ENCODE data around the gene AK8.
A peak's percentile ranks its signal among the peaks of the same experiment; 100 is the strongest.

Gene AK8

DNA sequence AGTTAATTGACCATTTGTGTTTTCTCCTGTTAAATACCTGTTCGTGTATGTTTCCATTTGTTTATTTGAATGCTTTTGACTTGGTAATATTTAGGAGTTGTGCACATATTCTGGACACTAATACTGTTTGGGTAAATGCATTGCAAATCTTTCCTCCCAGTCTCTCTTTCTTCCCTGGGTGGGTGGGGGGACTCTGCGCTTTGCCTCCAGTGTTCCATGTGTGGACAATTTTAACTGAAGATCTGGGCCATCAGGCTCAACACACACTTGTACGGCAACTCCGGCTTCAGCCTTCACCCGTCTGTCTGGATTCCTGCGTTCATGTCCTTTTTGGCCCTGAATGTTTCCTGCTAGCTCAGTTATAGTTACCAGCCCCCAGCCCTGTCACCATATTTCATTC lies 167.8 kb downstream of the AK8 start:
- no peak for DNase-seq

DNA sequence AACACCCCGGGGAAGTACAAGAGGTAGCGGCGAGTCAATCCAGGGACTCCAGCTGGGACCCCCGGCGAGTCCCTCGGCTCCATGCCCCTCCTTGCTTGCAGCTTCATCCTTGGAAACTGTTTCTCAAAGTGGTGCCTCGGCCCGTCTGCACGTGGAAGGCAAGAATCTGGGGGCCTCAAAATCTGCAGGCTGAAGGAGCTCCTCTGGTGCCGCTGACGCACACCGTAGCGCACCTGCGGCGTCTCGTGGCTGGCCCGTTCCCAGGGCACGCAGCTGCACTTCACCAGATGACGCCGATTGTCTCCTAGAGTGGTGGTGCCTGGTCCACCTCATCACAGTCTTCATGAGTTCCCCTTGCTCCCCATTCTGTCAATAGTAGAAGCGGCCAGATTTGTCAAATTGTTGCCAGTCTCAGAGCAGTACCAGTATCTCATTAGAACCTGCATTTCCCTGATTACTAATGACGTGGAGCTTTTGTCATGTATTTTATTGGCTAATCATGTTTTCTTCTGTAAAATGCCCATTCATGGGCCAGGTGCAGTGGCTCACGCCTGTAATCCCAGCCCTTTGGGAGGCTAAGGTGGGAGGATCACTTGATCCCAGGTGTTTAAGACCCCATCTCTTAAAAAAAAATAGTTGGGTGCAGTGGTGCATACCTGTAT lies 169.2 kb downstream of the AK8 start:
- no peak for DNase-seq

DNA sequence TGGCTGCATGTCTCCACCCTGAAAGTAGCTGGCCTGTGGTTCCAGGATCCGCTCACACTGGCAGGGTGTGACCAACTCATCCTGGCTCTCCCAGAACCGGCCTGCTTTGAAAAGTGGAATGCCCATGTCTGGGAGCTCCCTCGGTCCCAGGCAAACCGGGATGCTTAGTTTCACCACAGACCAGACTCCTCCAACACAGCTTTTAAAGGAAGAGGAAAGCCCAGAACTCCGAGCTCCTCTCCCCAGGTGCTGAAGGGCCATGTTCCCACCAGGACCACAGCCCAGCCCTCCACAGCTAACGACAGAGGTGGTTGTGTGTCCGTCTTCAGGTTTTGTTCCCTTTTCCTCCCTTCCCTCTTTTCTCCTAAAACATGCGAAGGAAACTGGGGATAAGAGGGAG lies 169.8 kb downstream of the AK8 start:
- DNase-seq = no peak

GRCh38 chr9:132703336-132703735 lies 174.7 kb downstream of the AK8 start:
- peak; percentile 79 for DNase-seq

- DNase-seq = no peak
Observed at GRCh38 chr9:132702254-132702653, 175.8 kb downstream of the AK8 start.

GRCh38 chr9:132699956-132700355 lies 178.1 kb downstream of the AK8 start:
- DNase-seq = no peak

DNA sequence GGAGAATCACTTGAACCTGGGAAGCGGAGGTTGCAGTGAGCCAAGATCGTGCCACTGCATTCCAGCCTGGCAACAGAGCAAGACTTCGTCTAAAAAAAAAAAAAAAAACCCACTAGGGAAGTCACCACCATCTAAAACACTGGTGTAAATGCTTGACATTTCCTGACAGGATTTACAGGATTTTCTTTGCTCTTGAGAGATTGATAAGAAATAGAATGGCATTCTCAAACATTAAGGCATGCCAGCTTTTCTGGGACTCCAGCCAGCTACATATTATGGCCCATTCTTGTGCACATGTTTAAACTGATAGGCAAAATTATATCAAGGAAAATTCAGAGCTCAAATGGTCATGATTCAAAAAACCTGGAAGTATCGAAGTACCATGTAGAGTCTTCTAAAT lies 179.1 kb downstream of the AK8 start:
- DNase-seq = no peak

GRCh38 chr9:132697230-132697629 lies 180.9 kb downstream of the AK8 start:
- DNase-seq = no peak

- peak; percentile 39 for DNase-seq
Observed at GRCh38 chr9:132694144-132694543, 183.9 kb downstream of the AK8 start.

DNA sequence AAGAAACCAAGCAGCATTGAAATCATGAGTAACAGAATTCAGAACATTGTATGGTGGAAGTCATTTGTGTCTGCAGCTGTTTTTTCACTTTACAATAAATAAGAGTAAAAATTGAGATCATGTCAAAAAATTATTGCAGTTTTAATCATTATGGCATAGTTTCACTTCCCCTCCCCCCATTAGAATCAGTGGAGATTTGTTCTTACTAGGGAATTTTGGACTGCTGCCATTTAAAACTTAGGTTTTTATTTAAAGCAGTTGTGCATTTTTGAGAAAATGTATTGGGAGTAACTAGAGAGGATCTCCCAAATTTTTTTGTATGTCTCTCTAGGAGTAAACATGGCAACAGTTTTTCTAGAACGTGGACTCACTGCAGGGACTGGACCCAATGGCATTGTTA lies 187.4 kb downstream of the AK8 start:
- DNase-seq = no peak

DNA sequence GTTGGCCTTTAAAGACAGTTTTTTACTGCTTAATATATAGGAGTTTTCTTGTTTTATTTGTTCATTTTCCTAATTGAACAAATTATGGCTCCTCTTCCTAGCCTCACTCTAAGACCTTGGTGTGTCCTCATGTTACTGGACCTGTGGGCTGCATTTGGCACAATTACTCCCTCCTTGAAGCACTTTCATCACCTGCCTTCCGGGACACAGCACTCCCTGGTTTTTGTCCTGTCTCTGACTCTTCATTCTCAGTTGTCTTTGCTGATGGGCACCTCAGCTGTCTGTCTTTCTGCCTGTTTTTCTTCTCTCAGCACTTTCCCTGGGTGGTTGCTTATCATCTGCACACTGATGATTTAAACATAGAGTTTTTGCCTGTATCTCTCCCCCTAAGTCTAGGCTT lies 194.2 kb downstream of the AK8 start:
- DNase-seq = no peak

GRCh38 chr9:132681561-132681960 lies 196.5 kb downstream of the AK8 start:
- DNase-seq = no peak

DNA sequence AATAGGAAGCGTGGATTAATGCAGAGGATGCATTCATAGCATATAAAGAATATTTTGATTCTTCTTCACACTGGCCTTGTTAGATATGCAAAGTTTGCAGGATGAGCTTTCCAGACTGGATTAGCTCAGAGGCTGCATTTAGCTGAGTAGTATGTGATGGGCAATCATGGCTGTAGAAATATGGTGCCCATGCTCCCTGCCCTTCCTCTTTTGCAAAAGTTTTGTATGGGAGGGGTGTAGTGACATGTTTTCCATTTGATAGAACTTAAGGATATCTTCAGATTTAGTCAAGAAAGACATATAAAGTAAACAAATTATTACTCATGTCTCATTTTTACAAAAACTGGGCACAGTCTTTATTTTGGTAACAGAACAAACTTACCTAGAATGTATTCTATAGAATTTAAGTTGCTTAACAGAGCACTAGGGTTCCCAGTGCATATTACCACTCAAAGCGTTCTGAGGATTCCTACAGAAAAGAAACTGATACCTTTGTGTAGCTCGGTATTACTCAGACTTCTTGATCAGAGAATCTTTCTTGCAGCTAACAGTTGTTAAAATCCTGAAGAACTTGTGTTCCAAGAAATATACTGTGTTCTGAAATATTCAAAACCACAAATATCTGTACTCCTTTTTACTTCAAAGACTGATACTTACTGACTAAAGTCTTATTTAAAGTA lies 198.0 kb downstream of the AK8 start:
- no peak for DNase-seq

DNA sequence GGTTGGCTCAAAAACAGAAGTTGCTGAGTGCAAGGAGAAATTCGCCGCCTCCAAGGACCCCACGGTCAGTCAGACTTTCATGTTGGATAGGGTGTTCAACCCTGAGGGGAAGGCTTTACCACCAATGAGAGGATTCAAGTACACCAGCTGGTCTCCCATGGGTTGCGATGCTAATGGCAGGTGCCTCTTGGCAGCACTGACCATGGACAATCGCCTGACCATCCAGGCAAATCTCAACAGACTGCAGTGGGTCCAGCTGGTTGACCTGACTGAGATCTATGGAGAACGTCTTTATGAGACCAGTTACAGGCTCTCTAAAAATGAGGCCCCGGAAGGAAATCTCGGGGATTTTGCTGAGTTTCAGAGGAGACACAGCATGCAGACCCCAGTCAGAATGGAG lies 200.1 kb downstream of the AK8 start:
- no peak for DNase-seq
